Activated CD4-positive, CD25-positive, alpha-beta regulatory T cell (primary cell): ENCODE data around the gene SLIT1.

Experiments
- DNase-seq, 4 experiments: peaks; one replicate each; lab custom pipeline; 2025; lab: John Stamatoyannopoulos, UW

Gene SLIT1

DNA sequence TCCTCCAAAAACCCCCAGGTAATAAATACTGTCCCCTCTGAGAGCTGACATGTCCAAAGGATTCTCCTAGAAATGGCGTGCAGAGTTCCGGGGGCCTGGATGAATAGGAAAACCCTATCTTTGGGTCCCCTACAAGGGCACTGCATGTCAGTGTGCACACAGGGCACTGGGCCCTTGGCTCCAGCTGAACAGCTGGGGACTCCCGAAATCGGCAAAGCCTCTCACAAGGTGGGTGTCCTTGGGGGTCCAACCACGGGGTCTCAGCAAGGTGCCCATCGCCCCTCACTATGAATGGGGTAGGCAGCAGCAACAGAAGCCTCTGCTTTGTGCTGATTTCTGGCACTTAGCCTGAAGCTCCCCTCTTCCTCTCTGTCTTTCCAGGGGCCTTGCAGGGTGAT, 46.1 kb downstream of the SLIT1 start:
- no peak for DNase-seq

DNA sequence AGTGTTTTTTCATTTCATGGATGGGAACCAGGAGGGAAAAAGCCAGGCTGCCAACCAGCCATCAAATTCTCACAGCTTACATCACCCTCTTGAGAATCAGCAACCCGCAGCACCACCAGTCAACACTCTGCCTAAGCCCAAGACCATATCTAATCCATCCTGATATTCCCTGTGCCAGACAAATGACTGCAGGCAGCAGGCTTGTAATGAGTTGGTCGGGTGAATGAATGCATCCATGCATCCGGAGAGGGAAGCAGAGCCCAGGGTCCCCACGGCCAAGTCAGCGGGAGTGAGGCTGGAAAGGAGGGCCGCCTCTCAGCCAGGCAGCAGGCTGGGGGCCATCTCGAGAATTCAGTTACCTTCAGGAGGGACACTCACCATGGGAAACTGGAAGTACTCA, 46.9 kb downstream of the SLIT1 start:
- no peak for DNase-seq

DNA sequence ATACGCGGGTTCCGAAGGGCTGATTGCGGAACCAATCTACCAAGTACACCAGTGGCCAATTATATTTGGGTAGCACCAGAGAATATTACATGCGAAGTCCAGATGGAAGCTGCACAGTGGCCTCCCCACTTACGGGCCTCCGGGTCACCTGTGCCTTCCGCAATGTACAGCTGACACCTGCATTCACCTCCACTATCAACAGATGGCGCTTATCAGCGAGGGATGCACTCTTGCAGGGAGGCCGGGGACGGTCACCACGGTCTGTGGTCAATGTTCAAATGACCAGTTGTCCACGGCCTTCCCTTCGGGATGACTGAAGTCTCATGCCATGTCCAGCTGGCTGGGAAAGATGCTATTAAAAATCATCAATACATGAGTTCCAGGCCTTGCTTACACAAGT, 47.6 kb downstream of the SLIT1 start:
- DNase-seq: no peak

DNA sequence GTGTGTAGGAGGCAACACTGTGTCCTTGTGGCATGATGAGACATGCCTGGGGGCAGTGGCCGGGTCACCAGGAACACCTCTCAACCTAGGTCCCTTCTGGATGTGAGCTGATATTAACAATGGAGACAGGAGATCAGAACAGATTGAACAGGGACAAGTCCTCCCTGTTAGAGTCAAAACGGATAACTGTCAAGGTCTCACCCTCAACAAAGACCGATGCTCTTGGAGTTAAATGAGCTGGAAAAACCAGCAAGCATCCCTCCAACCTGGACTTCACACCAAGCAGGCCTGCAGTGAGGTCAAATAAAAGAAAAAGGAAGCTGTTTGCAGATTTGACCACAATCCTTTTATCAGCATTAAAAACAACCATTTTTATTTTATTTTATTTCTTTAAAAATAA, 49.0 kb downstream of the SLIT1 start:
- no peak for DNase-seq

DNA sequence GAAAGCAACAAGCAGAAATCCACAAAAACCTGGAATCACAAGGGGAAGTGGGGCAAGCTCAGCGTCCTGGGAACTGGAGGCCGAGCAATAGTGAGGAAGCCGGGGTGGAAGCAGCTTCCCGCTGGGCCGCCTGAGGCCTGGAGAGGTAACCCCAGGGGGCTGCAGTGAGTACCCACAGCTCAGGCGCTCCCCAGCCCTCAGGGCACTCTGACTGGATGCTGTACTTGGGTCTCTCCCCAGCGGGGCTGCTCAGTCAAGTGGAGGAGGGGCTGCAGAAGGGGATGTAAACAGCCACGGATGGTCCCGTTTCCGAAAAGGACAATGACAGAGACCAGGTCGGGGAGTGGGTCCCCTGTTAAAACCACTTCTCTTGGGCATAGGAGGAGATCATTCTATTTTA, 50.3 kb downstream of the SLIT1 start:
- DNase-seq: no peak

DNA sequence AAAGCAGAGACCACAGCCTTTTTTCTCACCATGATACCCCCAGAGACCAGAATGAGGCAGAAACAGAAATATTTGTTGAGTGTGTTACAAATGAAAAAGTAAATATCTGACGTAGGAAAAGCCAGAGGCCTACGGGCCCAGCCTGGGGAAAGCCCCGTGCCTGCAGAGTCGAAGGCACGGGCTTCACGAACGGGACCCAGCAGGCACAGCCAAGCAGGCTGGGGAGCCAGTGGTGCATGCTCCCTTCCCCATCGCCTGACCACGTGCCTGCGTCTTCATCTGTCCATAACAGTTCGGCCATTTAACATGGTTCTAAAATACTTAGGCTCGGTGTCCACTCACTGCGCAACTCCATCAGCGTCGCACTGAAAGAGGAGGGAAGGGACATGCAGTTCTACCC, 50.8 kb downstream of the SLIT1 start:
- no peak for DNase-seq

DNA sequence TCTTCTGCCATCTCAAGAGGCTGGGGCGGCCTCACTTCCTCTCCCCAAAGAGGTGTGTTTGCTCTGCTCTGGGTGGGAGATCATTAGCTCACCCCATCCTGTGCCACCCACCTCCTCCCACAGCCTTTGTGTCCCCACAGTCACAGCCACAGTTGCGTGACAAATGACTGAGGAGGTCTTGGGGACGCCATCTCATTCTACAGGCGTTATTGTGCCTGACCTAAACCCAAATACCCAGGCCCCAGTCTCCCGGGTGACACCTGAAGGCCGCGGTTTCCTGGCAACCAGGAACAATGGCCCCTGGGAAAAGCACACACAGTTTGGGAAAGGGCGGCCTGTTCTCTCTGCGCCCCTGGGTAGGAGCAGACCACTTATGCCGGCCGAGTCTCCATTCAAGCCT, 51.6 kb downstream of the SLIT1 start:
- DNase-seq: no peak

DNA sequence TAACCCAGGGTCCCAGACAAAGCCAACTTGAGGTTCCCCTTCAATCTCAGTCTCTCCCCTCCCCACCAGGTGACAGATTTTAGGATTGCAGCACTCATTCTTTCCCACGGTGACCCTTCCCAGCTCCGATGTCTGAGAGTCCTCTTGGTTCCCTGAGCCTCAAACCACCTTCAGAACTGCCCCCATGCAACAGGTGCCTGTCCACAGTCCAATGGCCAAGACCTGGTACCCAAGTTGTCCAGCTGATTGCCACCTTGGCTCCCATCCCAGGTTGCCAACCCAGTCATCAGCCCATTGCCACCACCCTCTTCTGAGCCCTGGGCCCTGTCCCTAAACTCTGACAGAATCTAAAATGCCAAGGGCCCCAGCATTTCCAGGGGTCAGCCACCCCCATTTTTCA, 53.5 kb downstream of the SLIT1 start:
- no peak for DNase-seq

DNA sequence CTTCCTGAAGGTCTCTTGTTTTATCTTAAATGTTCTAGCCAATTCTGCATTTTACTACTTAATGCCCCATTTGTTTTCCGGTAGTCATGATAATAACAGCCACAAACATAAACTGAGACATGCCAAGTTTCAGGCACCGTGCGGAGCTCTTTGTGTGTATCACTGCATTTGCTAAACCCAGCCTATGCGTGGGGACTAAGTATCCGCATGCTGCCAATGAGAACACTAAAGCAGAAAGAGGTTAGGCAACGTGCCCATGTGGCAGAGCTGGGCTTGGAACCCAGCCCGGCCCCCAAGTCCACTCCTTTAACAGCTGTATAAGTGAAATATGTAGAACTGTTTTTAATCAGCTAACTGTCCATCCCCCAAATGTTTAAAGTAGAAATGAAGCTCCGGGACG, 54.1 kb downstream of the SLIT1 start:
- DNase-seq: no peak

DNA sequence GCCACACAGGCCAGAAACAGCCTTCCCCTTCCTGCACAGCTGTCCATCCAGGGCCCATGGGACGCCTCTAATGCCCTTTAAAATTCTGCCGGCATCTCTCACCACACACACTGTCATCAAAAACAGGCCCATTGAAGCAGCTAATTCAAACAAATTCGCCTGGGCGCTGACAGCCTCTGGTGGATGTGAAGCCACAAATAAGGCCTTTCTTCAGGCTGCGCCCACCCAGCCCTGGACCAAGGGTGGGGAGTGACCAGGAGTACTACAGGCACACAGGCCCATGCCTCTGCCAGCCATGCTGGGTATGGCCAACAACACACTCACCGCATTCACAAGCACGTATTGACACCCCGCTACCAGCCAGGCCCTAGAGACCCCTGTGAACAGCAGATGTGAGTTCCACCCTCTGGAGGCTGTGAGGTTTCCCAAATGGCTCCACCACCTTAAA, 54.6 kb downstream of the SLIT1 start:
- DNase-seq: no peak

DNA sequence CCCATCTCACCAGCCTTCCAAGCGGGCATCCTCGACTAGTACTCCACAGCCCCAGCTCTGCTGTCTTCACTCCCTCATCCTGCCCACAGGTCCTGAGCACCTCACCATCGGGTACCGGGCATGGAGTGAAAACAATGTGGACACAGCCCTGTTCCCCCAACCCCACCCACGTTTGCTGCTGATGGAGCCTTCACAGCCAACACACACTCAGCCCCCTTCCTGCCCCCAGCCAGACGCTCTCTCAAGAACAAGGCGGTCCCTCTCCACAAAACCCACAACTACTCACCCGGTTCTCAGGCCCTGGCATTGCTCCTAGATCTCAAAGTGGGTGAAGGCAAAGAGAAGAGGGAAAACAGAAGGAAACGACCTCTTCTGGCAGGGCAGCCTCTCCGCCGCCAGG, 56.1 kb downstream of the SLIT1 start:
- DNase-seq: no peak

DNA sequence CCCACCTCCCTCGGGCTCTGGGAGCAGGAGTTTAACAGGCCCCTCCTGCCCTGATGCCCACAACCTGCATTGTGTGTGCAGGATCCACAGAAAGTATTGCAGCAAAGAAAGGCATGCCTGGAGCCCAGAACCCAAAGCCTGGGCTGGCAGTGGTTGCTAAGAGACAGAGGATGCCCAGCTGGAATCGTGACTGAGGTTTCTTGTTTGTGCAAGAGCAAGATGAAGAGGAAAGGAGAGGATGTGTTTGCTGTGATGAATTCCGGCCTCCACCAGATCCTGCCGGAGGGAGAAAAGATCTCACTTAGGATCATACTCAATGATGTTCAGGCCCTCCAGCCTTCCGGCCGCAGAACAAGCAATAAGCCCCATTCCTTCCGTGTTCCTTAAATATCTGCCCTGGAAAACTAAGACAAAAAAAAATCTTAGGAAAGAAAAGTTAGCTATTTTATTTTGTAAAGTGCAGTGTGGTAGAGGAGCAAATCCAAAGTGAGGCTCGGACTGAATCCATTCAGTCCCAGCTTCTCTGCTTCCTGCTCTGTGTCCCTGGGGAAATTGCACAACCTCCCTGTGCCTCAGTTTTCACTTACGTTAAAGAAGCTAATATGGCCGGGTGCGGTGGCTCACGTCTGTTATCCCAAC, 57.1 kb downstream of the SLIT1 start:
- no peak for DNase-seq

DNA sequence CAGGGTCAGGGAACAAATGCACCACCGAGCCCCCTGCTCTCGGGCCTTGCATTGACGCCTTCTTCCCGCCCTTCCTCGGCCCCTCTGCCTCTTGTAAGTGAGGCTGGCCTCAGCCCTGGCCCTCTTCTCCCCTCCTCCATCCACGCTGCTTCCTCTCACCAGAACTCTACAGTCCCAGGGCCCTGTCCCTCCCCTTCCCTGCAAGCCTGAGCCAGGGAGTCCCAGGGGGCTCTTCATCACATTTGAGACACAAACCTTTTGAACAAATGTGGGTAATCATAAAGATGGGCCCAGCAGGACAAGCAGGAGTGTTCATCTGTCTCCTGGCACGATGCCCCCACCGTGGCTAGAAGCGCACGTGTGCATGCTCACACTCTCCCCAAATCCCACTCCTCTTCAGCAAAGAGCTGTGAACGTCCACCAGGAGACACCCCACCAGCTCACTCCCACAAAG, 57.7 kb downstream of the SLIT1 start:
- no peak for DNase-seq

DNA sequence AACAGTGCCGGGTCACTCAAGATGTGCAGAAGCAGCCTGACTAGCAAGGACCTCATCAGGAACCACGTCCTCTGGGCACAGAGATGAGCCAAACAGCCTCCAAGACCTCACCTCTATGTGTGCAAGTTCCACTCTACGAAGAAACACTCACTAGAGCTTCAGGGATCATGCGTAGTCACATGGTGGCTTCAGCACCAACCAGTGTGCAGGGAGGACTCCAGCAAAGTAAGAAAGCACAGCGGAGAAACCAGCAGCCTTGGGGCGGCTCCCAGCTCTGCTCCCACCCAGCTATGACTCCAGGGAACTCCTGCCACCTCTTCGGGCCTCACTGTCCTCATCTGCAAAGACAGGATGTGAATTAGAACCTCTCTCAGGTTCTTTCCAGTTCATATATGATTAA, 58.2 kb downstream of the SLIT1 start:
- no peak for DNase-seq

DNA sequence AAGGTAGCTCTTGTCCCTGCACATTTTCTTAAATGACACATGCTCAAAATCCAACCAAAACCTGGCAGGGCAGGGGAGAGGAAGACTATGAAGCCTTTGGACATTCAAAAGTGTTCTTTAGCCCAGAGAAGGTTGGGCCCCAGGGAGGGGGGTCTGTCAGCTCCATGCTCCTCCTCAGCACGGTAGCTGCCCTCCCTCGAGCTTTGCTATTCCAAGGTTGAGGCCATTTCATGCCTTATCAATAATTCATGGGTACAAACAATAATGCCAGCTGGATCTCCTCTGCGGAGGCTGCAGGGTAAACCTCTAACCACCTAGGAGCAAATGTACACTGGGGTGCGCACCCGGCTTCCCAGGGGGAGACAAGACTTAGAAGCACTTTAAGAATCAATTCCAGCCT, 61.5 kb downstream of the SLIT1 start:
- no peak for DNase-seq

DNA sequence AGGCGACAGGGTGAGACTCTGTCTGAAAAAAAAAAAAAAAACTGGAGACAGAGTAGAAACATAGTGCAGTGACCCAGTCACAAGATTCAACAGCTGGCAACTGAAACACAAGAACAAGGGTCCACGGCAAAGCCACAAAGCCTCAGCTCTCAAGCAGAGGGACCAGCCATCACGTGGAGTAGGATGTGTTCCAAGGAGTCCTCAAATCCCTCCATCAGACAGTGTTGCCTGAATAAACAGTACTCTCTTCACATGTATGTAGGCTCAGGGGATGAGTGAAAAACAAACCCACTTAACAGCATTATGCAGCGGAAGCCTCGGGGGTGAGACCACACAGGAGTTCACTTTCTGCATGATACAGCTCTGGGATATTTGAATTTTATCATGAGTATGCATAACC, 62.0 kb downstream of the SLIT1 start:
- DNase-seq: no peak

DNA sequence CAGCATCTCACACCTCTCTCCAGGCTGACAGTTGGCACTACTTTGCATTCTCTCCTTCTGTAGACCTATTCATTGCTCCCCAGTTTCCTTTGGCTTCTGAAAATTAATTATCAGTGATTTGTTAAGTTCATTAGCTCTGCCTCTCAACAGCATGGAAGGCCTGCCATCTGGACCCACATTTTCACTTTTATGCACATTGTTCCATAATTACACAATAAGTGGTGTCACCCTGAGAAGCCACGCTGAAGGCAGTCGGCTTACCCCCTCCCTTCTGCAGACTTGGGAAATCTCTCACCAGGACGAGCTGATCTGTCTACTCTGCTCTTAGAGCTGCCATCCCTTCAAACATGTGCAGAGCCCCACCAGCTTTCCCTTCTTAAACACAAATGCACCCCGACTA, 64.7 kb downstream of the SLIT1 start:
- no peak for DNase-seq

DNA sequence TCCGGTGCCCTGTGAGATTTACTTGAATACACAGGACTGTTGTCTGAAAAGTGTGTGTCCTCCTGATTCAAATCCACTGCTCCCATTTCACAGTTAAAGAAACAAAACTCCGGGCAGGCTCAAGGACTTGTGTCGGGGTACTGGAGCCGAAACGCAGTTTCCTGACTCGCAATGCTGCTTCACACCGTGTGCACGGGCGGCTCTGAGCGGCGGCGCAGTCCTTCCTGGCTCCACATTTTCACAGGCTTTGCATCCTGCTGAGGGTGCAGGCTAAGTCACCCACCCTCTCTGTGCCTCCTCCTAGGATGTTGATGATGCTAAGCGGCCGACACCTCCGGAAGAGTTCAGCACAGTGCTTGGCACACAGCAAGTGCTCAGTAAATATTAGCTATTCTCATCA, 65.4 kb downstream of the SLIT1 start:
- no peak for DNase-seq

DNA sequence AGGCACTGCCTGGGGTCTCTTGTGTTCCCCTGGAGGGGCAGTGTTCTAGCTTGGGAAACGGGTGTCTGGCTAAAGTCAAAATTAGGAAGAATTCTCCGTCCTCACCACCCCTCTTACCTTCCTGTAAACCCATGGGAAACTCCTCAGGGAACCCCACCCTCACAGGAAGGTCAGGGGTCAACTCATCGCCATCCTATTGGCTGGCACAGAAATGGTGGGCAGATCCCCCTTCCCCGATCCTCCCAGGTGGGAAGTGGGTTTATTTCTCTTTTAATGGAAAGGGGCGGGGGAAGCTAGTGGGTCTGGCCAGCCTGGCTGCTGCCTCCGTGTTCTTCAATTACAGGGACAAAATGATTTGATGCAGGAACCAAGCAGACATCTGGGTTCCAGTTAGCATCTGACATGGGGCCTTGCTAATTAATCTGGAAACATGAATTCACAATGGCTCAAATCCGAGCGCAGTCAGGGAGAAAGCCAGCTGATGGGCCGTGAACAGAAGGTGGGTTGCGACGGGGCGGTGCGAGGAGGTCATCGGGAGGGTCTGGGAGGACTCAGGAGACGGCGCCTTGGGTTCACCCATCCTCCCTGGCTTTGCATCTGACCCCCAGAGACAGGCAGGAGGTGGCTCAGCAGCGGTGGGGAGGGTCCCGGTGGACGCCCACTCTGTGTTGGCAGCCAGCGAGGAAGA, 66.6 kb downstream of the SLIT1 start:
- DNase-seq: no peak

DNA sequence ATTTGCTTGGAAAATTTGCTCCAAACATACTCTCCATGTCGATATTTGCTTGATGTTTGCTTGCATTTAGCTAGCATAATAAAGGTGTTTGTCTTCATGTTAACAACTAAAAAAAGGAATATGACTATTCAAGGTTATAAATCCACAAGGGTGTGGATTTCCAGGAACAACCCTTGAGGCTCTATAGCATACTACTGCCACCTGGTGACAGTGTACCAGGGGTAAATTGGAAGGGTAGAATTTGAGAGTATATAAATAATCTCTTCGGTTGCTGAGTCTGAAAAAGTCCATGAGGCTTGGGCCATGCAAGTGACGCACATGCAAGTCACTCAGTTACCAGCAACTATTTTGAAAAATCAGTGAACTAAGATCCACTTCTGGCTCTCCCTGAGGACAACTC, 68.4 kb downstream of the SLIT1 start:
- DNase-seq: no peak

DNA sequence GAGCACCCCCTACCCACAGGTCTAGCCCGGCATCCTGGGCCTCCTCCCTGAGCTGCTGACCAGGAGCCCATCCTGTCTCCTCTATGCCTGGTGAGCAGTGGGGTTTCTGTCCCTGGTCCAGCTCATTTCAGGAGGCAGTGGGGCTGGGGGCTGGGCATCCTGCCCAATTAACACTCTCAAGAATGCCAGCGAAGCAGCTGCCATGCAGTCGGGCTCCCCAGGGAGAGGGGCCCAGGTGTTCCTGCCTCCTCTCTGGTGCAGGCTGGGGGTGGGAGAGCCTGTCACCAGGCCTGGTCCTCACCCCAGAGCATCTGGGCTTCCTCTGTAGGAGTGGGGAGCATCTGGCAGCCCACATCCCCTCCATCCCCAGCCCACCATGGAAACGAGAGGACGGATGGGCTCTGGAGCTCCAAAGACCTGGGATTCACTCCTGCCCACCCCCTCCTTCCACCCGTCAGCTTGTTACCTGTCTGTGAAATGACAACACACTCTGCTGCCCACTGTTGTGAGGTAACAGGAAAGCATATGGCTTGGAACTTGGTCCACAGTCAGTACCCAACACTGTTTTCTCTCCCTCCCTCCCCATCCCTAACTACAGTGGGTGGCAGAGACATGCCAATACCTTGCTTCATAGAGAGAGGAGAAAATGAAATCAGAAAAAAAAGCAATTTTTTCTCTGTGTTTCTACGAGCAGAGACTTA, 69.1 kb downstream of the SLIT1 start:
- DNase-seq: no peak

DNA sequence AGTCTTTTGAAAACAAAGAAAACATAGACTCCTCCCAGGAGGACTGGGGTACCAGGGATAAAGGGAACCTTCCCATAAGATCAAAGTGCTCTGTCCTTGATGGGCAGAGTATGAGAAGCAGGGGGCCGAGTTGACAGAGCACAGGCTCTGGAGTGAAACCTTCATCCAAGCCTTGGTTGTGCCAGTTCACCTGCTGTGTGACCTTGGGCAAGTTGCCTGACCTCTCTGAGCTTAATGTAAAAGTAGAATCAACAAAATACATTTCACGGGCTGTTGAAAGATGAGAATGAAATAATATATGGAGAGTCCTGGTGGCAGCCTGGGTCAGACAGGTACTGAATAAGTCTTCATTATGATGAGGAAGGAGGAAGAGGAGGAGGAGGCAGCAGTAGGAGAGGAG, 69.9 kb downstream of the SLIT1 start:
- no peak for DNase-seq

DNA sequence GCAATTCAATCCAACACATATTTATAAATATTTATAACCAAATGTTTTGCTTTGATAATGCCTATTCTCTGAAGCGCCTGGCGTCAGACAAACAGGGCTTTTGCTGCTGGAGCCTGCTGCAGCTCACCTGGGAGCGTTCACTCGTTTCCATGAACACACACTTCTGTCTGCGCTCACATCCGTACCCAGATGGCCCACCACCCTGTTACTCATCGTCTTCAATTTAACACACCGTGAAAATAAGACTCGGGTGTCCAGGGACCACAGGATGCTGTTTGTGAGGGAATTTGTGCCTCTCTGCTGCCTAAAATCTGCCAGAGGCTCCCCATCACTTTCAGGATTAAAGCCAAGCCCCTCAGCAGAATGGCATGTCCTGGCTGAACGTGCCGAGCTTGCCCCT, 74.1 kb downstream of the SLIT1 start:
- DNase-seq: no peak

DNA sequence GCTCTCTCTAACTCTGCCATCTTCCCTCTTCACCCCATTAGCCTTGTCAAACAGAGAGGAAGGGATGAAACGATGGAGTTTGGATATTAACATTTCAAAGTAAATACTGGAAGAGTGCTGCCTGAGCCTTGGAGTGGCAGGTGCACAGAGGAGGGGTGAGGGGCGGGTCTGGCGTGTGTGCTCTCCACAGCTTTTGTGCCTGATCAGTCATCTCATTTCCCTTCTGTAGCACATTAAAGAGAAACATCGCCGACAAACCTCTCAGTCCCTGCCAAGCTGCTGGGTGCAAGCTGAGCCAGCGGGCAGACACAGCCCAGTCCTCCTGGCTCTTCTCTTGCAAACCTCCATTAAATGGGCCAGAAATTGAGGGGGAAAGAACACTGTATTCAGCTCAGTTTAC, 76.2 kb downstream of the SLIT1 start:
- no peak for DNase-seq
